HG02852 (cell line): Measurements from ENCODE around the gene POU4F3.

Experiments used
- ATAC-seq: cut with Tn5 transposase; IDR thresholded peaks from one replicate; pipeline ENCODE4 v1.9.1; 2021; ENCODE audit warnings: mild to moderate bottlenecking, moderate library complexity; ENCODE audit not compliant: unreplicated experiment

Gene POU4F3

GRCh38 chr5:146390469-146390868 lies 51.8 kb downstream of the POU4F3 start:
- no peak for ATAC-seq
